ENCODE measurements around the gene TRAT1. TPM values are rescaled to one million over a fixed set of nuclear protein-coding genes. Genes with fewer than 3 reads are reported as not detected.

The TRAT1 gene
- total RNA-seq, 4 donors from 2014 or later, result not detected

DNA sequence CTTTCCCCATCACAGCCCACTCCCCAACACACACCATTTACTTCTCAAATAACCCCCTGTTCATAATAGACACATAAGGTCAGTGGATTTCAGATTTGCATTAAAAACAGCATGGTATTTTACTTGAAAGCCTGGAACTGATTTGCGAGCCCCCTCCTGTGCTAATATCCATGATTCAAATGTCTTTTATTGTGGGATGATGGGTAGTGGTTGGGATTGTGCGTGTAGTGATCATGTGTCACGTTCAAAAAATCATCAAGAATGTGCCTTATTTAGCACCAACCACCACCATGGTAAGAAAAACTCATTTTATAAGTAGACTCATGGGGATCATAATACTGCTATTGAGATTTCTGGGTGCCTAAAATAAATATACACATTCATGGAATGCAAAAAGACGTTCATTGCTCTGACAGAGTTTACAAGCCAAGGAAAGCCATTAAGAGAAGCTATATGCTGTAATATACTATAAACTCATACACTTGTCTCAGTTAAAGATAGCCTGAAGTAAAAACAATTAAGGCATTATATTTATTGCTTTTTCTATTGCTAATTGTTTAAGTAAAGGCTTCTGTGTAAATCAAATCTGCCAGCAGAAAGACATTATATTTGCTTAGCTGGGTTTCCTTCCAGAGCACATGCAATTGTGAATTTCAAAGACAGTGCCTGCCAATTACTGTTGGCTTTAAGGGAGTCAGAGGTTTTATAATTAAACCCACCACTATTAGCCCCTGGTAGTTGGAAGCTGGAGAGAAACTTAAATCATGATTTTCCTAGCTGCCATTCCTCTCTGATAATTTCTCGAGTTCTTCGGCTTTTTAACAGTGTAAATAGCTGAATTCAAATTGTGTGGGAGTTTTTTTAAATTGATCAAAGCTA is 4.0 kb downstream of the TRAT1 start:
- DNase-seq (ENCODE audit: low spot score in 2 of 2), result no peak
- H3K4me3 ChIP-seq (ENCODE audit: low read depth, poor library complexity, severe bottlenecking), result no peak overlapping the region
- WGBS, 2 donors, result 57 to 60% methylated on average over 6 of the region's 6 CpGs
- no peak for TF ChIP-seq POLR2A (IDR thresholded peaks at IDR 0.05)
- TF ChIP-seq, protein P1, sequence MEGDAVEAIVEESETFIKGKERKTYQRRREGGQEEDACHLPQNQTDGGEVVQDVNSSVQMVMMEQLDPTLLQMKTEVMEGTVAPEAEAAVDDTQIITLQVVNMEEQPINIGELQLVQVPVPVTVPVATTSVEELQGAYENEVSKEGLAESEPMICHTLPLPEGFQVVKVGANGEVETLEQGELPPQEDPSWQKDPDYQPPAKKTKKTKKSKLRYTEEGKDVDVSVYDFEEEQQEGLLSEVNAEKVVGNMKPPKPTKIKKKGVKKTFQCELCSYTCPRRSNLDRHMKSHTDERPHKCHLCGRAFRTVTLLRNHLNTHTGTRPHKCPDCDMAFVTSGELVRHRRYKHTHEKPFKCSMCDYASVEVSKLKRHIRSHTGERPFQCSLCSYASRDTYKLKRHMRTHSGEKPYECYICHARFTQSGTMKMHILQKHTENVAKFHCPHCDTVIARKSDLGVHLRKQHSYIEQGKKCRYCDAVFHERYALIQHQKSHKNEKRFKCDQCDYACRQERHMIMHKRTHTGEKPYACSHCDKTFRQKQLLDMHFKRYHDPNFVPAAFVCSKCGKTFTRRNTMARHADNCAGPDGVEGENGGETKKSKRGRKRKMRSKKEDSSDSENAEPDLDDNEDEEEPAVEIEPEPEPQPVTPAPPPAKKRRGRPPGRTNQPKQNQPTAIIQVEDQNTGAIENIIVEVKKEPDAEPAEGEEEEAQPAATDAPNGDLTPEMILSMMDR (IDR thresholded peaks at IDR 0.05), result no peak
- intact Hi-C loops (cut with DNase I; ENCODE audit: low total_unique reads), result no loop called here

DNA sequence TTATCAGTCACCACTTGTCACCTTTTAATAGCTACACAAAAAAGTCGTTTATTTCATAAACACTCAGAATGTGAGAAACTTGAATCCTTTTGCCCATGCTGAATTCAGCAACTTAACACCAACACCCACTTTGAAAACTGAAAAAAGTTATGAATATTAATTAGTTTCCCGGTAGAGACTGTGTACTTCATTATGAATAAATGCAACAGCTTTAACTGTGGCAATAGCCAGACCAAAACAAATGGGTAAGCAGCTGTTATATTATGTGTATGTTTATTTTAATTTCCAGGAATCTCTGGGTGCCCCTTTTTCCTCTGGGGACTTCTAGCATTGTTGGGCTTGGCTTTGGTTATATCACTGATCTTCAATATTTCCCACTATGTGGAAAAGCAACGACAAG is 7.8 kb downstream of the TRAT1 start:
- intact Hi-C loops (cut with DNase I; ENCODE audit: low total_unique reads), result loop anchor here (5.0 kb wide), 1 partner anchor 248 kb away; no protein-coding TSS in a partner anchor
- TF ChIP-seq, protein P1 (IDR thresholded peaks at IDR 0.05), result no peak
- no peak for TF ChIP-seq POLR2A (IDR thresholded peaks at IDR 0.05)
- DNase-seq (ENCODE audit: low spot score in 2 of 2), result no peak
- H3K4me3 ChIP-seq (ENCODE audit: low read depth, poor library complexity, severe bottlenecking), result no peak overlapping the region
- 65% methylated on average over 3 of the region's 3 CpGs for WGBS, 2 donors

DNA sequence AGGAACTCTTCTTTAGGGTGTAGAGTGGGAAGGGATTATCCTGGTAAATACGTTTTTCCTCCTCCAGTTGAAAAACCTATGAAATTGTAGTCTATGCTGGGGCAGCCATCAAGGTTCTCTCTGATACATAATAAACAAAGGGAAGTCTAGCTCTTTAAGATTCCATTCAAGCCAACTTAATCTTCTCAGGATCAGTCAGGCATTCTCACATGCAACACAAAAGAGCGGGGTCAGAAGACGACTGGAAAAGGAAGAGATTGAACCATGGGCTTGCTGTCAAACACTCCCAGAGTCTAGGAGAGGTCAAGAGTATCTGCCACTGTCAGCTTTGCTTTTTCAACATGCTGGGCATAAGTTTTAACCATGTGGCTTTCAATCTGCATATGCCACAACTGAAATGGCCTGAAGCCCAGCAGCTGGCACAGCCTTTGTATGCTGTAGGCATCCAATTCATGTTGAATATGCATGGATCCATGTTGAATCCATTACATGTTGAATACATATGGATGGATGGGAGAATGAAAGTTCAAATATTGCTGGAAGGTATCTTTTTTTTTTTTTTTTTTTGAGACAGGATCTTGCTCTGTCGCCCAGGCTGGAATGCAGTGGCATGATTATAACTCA is 8.5 kb downstream of the TRAT1 start:
- TF ChIP-seq, protein P1 (IDR thresholded peaks at IDR 0.05), result no peak
- TF ChIP-seq POLR2A (IDR thresholded peaks at IDR 0.05), result no peak
- 77 to 82% methylated on average over 4 of the region's 4 CpGs for WGBS, 2 donors
- no peak overlapping the region for H3K4me3 ChIP-seq (ENCODE audit: low read depth, poor library complexity, severe bottlenecking)
- intact Hi-C loops (cut with DNase I; ENCODE audit: low total_unique reads), result loop anchor here (5.0 kb wide), 1 partner anchor 249 kb away; no protein-coding TSS in a partner anchor
- no peak for DNase-seq (ENCODE audit: low spot score in 2 of 2)

DNA sequence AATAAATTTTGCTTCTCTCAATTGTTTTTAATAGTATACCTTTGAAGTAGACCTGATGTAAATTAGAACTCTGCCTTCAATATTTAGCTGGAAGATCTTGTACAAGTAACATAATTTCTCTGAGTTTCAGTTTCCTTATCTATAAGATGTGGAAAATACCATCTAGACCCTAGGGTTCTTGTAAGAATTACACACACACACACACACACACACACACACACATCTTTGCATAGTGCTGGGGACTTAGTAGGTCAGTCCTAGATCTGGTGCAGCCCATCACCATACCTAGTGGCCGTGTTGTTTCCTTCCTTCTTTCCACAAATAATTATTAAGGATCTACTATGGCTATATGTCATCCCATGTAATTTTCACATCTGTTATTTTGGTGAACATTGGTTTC is 11.0 kb downstream of the TRAT1 start:
- TF ChIP-seq, protein P1 (IDR thresholded peaks at IDR 0.05), result no peak
- no peak for TF ChIP-seq POLR2A (IDR thresholded peaks at IDR 0.05)
- DNase-seq (ENCODE audit: low spot score in 2 of 2), result no peak
- intact Hi-C loops (cut with DNase I; ENCODE audit: low total_unique reads), result loop anchor here (5.0 kb wide), 1 partner anchor 251 kb away; no protein-coding TSS in a partner anchor
- no peak overlapping the region for H3K4me3 ChIP-seq (ENCODE audit: low read depth, poor library complexity, severe bottlenecking)
- WGBS, 2 donors, result 64 to 66% methylated on average over 1 of the region's 1 CpG

DNA sequence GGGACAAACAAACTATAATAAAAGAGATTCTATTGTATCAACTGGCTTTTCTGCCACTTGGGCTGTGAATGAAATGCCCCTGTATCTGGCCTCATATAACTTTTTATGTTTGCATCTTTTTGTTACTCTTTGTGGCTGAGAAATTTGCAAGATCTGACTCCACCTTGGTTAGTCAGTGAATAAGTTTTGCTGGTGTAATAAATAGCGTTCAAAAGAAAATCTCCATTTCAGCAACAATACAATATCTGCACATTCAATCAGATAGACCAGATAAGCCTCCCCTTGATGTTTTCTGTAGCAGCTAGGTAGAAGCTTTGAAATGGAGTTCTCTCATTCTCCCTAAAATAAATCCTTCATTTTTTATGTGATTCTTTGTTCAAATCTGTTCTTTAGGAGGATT is 12.0 kb downstream of the TRAT1 start:
- no peak for DNase-seq (ENCODE audit: low spot score in 2 of 2)
- TF ChIP-seq POLR2A (IDR thresholded peaks at IDR 0.05), result no peak
- TF ChIP-seq, protein P1 (IDR thresholded peaks at IDR 0.05), result no peak
- H3K4me3 ChIP-seq (ENCODE audit: low read depth, poor library complexity, severe bottlenecking), result no peak overlapping the region
- intact Hi-C loops (cut with DNase I; ENCODE audit: low total_unique reads), result loop anchor here (5.0 kb wide), 1 partner anchor 252 kb away; no protein-coding TSS in a partner anchor
- WGBS, 2 donors, result 81 to 84% methylated on average over 1 of the region's 1 CpG
